Measurements from ENCODE around the gene SPPL2B.

SPPL2B gene

GRCh38 chr19:2303211-2303798 is 25.2 kb upstream of the SPPL2B start:
- TF ChIP-seq ZFP3 (CRISPR knock-in tag; IDR thresholded peaks at IDR 0.05) = no peak
- TF ChIP-seq ZNF70 (CRISPR knock-in tag; IDR thresholded peaks at IDR 0.05) = no peak
- TF ChIP-seq ZFP30 (CRISPR knock-in tag; IDR thresholded peaks at IDR 0.05) = no peak
- TF ChIP-seq ISL1 (CRISPR knock-in tag; IDR thresholded peaks at IDR 0.05) = no peak
- TF ChIP-seq CSDC2 (CRISPR knock-in tag; IDR thresholded peaks at IDR 0.05) = no peak
- TF ChIP-seq RARB (CRISPR knock-in tag; IDR thresholded peaks at IDR 0.05) = no peak
- TF ChIP-seq TSHZ2 (CRISPR knock-in tag; IDR thresholded peaks at IDR 0.05) = no peak
- ATAC-seq = no peak

- no peak for ATAC-seq
- TF ChIP-seq ARNTL (CRISPR knock-in tag; IDR thresholded peaks at IDR 0.05; ENCODE audit: borderline replicate concordance, low read depth) = no peak
- TF ChIP-seq BACH2 (CRISPR knock-in tag; IDR thresholded peaks at IDR 0.05; ENCODE audit: borderline replicate concordance) = no peak
- TF ChIP-seq OSR1 (CRISPR knock-in tag; IDR thresholded peaks at IDR 0.05) = no peak
- TF ChIP-seq POU6F1 (CRISPR knock-in tag; IDR thresholded peaks at IDR 0.05; ENCODE audit: borderline replicate concordance, low read depth) = no peak
- no peak for TF ChIP-seq PATZ1 (CRISPR knock-in tag; IDR thresholded peaks at IDR 0.05; ENCODE audit: borderline replicate concordance)
- TF ChIP-seq CSDC2 (CRISPR knock-in tag; IDR thresholded peaks at IDR 0.05) = no peak
- no peak for TF ChIP-seq ZFP30 (CRISPR knock-in tag; IDR thresholded peaks at IDR 0.05)
- TF ChIP-seq RARB (CRISPR knock-in tag; IDR thresholded peaks at IDR 0.05) = no peak
- no peak for TF ChIP-seq PPARA (CRISPR knock-in tag; IDR thresholded peaks at IDR 0.05; ENCODE audit: borderline replicate concordance)
- no peak for TF ChIP-seq ZC3H10 (CRISPR knock-in tag; IDR thresholded peaks at IDR 0.05)
- TF ChIP-seq ZNF70 (CRISPR knock-in tag; IDR thresholded peaks at IDR 0.05) = no peak
- TF ChIP-seq ZNF8 (CRISPR knock-in tag; IDR thresholded peaks at IDR 0.05) = no peak
- no peak for TF ChIP-seq TCF4 (CRISPR knock-in tag; IDR thresholded peaks at IDR 0.05; ENCODE audit: borderline replicate concordance)
- TF ChIP-seq CSRNP3 (CRISPR knock-in tag; IDR thresholded peaks at IDR 0.05) = no peak
- TF ChIP-seq ISL1 (CRISPR knock-in tag; IDR thresholded peaks at IDR 0.05) = no peak
- no peak for TF ChIP-seq CREB5 (CRISPR knock-in tag; IDR thresholded peaks at IDR 0.05; ENCODE audit: low read depth)
Measured at GRCh38 chr19:2305452-2306280, 22.8 kb upstream of the SPPL2B start.

- ATAC-seq = no peak
- TF ChIP-seq TOX (CRISPR knock-in tag; IDR thresholded peaks at IDR 0.05; ENCODE audit: borderline replicate concordance) = no peak
- no peak for TF ChIP-seq RARB (CRISPR knock-in tag; IDR thresholded peaks at IDR 0.05)
- TF ChIP-seq ZC3H10 (CRISPR knock-in tag; IDR thresholded peaks at IDR 0.05) = no peak
- TF ChIP-seq ESRRG (CRISPR knock-in tag; IDR thresholded peaks at IDR 0.05) = no peak
- no peak for TF ChIP-seq ZFP3 (CRISPR knock-in tag; IDR thresholded peaks at IDR 0.05)
- TF ChIP-seq ISL1 (CRISPR knock-in tag; IDR thresholded peaks at IDR 0.05) = no peak
- TF ChIP-seq CSDC2 (CRISPR knock-in tag; IDR thresholded peaks at IDR 0.05) = no peak
- TF ChIP-seq SNAI2 (CRISPR knock-in tag; IDR thresholded peaks at IDR 0.05) = no peak
- no peak for TF ChIP-seq PPARA (CRISPR knock-in tag; IDR thresholded peaks at IDR 0.05; ENCODE audit: borderline replicate concordance)
- no peak for TF ChIP-seq CSRNP3 (CRISPR knock-in tag; IDR thresholded peaks at IDR 0.05)
- no peak for TF ChIP-seq TCF4 (CRISPR knock-in tag; IDR thresholded peaks at IDR 0.05; ENCODE audit: borderline replicate concordance)
- no peak for TF ChIP-seq ZNF70 (CRISPR knock-in tag; IDR thresholded peaks at IDR 0.05)
- no peak for TF ChIP-seq ZNF565 (CRISPR knock-in tag; conservative IDR thresholded peaks at IDR 0.05; ENCODE audit: low read depth)
- TF ChIP-seq PATZ1 (CRISPR knock-in tag; IDR thresholded peaks at IDR 0.05; ENCODE audit: borderline replicate concordance) = no peak
Measured at GRCh38 chr19:2306281-2306806, 22.1 kb upstream of the SPPL2B start.

Measured in SK-N-SH treated with all-trans-retinoic acid at 6 μM for 48 hours (cell line).